Activated CD4-positive, CD25-positive, alpha-beta regulatory T cell treated with anti-CD3 and anti-CD28 coated beads, Interleukin-2, amount 50 U/mL, for 24 hours (primary cell): ENCODE results near the gene EML6.

Experiments used
- ATAC-seq, 2 donors: fragments of 150-1000 bp; cut with Tn5 transposase; one replicate each; pipeline ENCODE4 v1.10.0; 2021; ENCODE audit warnings: mild to moderate bottlenecking in 1 of 2, moderate library complexity in 1 of 2

Gene EML6

GRCh38 chr2:54758951-54759350, 35.5 kb downstream of the EML6 start:
- ATAC-seq = no peak

- ATAC-seq = peak in 1 of 2 donors; percentile 27
These were observed 36.8 kb downstream of the EML6 start for GRCh38 chr2:54760310-54760709.

DNA sequence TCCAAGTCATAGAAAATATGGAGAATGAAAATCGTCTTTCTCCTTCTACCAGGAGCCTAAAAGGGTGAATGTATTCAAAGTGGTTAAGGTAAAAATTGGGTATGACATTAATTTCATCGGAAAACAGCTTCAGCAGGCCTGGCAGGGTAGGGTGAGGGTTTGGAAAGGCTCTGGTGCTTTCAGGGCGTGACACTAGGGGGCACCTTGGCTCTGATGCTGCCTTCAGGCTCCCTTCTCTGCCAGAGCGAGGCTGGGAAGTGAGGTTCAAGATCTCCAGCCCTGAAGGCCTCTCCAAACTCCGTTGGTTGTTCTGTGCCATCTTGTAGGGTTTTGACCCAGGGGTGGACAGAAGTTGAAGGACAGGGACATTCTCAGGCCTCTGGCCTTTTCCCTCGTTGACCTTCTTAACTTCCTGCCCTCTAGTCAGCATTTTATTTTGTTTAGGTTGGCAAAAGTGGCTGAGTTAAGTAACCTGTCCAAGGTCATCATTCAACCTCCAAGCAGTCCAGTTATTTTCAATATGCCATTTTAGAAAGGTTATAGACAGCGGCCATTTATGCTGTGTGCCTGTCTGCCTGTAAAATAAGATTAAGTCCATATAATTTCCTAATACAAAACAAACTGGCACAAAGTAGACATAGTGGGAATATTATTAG, 40.3 kb downstream of the EML6 start:
- no peak for ATAC-seq

- ATAC-seq = peak; percentile 89 to 91
These were observed 44.5 kb downstream of the EML6 start for GRCh38 chr2:54767921-54768320.

- ATAC-seq = no peak
These were observed 45.4 kb downstream of the EML6 start for GRCh38 chr2:54768772-54769428.

GRCh38 chr2:54770211-54770610, 46.7 kb downstream of the EML6 start:
- no peak for ATAC-seq

- ATAC-seq = no peak
These were observed 47.2 kb downstream of the EML6 start for GRCh38 chr2:54770676-54771075.

GRCh38 chr2:54771166-54771885, 47.9 kb downstream of the EML6 start:
- ATAC-seq = no peak

DNA sequence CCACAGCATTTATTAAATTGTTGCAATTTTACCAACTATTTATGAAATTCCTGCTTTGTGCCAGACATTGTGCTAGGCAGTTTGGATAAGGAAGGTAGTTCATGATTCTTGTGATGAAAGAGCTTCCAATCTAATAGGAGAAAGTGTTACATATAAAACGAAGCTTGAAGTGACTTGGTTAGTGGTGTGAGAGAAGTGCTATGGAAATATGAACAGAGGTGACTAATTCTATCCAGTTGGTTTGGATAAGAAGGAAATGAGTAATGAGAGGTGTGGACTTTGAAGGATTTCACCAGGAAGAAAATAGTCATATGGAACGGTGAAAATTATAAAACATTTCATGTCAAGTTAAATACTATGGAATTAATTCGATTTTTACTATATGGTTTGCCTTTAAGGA, 48.6 kb downstream of the EML6 start:
- ATAC-seq = no peak

GRCh38 chr2:54772531-54772930, 49.1 kb downstream of the EML6 start:
- ATAC-seq = no peak

DNA sequence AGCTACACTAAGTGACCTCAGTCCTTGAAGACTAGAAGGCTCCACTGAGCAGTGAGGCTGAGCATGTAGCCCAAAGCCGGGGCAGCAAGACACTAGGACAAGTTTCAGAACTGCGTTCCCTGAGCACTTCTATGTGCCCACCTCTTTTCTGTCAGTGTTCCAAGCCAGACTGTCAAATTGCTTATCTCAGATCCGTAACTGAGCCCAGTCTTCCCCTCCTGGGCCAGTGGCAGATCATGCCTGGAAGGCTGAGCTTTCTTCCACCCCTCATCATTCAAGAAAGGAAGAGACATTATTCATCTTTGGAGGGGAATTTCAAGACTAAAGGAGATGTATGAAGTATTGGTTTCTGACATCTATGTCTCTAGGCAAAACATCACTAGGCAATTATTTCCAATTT, 49.8 kb downstream of the EML6 start:
- ATAC-seq = no peak

- ATAC-seq = no peak
These were observed 50.4 kb downstream of the EML6 start for GRCh38 chr2:54773838-54774237.

DNA sequence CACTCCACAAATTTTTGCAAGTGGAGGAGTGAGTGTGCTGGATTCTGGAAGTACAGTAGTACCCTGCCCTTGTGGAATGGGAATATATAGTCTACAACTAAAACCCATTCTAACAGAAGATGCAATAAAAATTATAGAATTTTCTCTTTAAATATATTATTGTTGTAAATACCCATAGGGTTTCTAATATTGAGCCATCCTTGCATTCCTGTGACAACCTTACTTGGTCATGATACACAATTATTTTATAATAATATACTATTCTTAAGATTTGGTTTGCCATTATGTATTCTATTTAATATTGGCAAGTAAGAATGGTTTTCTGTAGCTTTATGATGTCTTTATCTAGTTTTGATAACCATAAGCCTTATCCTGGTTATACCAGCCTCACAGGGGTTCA, 52.2 kb downstream of the EML6 start:
- no peak for ATAC-seq

DNA sequence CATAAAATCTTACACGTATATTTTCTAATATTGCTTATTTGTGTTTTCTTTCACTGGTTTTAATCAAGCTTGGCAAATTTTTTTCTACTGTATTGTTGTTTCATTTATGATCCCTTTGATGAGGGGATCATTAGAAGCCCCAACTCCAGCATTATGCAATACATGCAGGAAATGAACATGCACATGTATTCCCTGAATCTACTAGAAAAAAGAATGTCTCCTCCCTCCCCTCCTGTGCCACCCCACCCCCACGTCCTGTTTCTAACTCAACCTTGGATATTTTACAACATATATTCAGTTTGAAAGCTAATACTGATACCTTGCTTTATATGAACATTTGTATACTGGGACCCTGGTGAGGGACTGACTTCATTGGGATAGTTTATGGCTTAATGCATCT, 53.0 kb downstream of the EML6 start:
- ATAC-seq = no peak

GRCh38 chr2:54783349-54783748, 59.9 kb downstream of the EML6 start:
- ATAC-seq = no peak

GRCh38 chr2:54787270-54787669, 63.8 kb downstream of the EML6 start:
- no peak for ATAC-seq

- no peak for ATAC-seq
These were observed 64.4 kb downstream of the EML6 start for GRCh38 chr2:54787755-54788366.

GRCh38 chr2:54789878-54790277, 66.4 kb downstream of the EML6 start:
- no peak for ATAC-seq

- no peak for ATAC-seq
These were observed 68.4 kb downstream of the EML6 start for GRCh38 chr2:54791831-54792230.

DNA sequence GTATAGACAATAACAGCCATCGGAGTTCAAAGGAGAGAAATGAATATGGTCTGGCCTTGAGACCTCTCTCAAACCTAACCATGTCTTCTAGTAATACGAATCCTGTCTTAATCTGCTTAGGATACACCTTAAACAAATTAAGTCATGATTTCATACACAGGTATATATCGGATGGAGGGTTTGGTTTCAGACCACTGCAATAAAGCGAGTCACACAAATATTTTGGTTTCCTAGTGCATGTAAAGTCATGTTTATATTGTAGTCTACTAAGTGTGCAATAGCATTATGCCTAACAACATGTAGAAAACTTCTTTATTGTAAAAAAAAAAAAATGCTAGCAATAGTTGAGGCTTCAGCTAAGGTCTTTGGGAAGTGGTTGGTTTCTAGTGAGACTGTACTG, 73.8 kb downstream of the EML6 start:
- no peak for ATAC-seq

GRCh38 chr2:54801352-54801751, 77.9 kb downstream of the EML6 start:
- no peak for ATAC-seq

- ATAC-seq = no peak
These were observed 80.6 kb downstream of the EML6 start for GRCh38 chr2:54803783-54804751.
